Measurements from ENCODE around the gene RAB8B.
"Not testable (repeated sequence)": the region's sequence is repeated elsewhere in the genome, so short reads cannot be mapped to it uniquely, and the experiment has no call there.

Gene RAB8B

DNA sequence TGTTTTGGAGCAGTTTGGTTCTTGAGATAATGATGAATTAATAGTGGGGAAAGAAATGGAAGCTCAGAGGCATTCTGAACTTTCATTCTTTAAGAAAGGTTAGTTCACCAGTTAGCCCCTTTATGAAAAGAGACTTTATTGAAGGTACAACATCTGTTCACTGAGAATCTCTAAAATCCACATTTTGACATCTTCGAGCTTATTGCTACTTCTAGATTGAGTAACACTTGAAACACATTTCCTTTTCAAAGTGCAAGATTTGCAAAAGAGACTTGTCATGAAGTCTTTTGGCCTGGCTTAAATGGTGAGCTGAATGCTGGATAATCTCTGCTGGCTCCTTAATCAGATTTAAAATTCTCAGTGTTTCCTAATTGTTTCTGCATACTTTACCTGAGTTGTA lies 42.3 kb downstream of the RAB8B start:
- Histone ChIP-seq H3K36me3 (ENCODE audit: insufficient read depth, low read length) (no peaks in the 10 kb centered on the region), H3K9ac (ENCODE audit: low read depth, low read length) (no peak overlapping the region), H3K9me3 (ENCODE audit: control insufficient read depth, insufficient read depth, low read length) (no peaks in the 10 kb centered on the region), H3K4me1 (ENCODE audit: insufficient read depth, low read length) (0 out of 2 replicates have a peak, but pooled peaks cover 4% of the 10 kb centered on the region)

DNA sequence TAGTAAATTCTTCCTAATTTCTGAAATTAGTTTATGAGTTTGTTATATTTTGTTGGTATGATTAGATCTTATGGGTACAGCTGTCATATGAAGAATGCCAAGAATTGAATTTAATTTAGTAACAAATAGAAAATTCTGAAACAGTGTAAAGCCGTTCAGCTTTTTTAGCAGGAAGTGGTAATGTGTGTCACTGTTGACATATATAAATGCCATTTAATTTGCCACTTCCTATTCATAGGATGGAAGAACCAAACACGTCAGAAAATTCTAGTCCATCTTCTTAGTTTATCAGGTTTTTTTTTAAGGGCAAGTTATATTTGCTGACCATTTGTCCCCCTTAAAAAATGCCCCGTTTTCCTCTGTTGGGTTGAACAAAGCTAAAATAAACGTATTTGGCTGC lies 43.0 kb downstream of the RAB8B start:
- Histone ChIP-seq H3K9ac (ENCODE audit: low read depth, low read length) (no peak overlapping the region), H3K36me3 (ENCODE audit: insufficient read depth, low read length) (no peaks in the 10 kb centered on the region), H3K9me3 (ENCODE audit: control insufficient read depth, insufficient read depth, low read length) (no peaks in the 10 kb centered on the region), H3K4me1 (ENCODE audit: insufficient read depth, low read length) (0 out of 2 replicates have a peak, but pooled peaks cover 4% of the 10 kb centered on the region)

DNA sequence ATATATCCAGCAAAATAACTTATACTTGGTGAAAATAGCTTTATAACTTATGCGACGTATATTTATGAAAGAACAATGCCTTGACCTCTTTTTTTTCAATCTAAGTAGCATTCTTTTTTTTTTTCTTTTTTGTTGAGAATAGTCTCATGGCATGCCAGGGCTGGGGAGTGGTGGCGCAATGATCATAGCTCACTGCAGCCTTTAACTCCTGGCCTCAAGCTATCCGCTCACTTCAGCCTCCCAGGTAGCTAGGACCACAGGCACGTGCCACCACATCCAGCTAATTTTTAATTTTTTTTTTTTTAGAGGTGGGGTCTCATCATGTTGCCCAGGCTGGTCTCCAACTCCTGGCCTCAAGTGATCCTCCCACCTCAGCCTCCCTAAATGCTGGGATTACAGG lies 43.5 kb downstream of the RAB8B start:
- no peaks in the 10 kb centered on the region for H3K9me3 ChIP-seq (ENCODE audit: control insufficient read depth, insufficient read depth, low read length)
- 0 out of 2 replicates have a peak, but pooled peaks cover 4% of the 10 kb centered on the region for H3K4me1 ChIP-seq (ENCODE audit: insufficient read depth, low read length)
- H3K36me3 ChIP-seq (ENCODE audit: insufficient read depth, low read length) = no peaks in the 10 kb centered on the region
- H3K9ac ChIP-seq (ENCODE audit: low read depth, low read length) = no peak overlapping the region

DNA sequence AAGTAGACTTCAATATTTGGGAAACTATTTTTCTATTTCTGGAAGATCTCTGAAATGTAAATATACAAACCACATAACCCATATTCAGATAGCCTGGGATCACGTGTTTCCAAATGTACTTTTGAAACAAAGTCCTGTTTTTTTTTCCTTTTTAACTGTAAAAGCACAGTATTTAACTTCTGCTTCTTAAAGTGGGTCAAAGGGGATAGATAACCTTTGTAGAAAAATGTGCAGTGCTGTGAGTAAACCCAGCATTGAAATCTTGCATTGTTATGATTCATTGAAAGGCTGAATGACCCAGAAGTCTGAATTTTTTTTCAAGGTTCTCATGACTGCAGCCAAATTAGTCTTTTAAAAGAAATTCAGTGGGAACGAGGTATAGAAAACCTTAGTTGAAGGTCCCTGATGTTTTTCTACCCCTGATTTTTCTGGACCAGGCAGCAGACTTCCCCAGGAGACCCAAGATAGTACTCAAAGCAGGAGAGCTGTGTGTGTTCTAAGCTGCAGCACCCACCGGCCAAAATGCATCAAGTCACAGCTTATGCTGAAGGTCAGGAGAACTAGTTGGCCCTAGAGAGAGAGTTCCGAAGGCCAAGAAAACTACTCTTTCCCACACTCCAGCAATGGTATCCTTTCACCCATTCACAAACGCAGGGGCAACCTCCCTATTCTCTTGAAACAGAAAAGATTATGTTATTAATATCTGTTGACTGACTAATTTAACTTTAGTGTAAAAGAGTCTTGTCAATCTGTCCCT lies 44.4 kb downstream of the RAB8B start:
- no peaks in the 10 kb centered on the region for H3K9me3 ChIP-seq (ENCODE audit: control insufficient read depth, insufficient read depth, low read length)
- H3K4me1 ChIP-seq (ENCODE audit: insufficient read depth, low read length) = 0 out of 2 replicates have a peak, but pooled peaks cover 4% of the 10 kb centered on the region
- H3K9ac ChIP-seq (ENCODE audit: low read depth, low read length) = no peak overlapping the region
- no peaks in the 10 kb centered on the region for H3K36me3 ChIP-seq (ENCODE audit: insufficient read depth, low read length)

DNA sequence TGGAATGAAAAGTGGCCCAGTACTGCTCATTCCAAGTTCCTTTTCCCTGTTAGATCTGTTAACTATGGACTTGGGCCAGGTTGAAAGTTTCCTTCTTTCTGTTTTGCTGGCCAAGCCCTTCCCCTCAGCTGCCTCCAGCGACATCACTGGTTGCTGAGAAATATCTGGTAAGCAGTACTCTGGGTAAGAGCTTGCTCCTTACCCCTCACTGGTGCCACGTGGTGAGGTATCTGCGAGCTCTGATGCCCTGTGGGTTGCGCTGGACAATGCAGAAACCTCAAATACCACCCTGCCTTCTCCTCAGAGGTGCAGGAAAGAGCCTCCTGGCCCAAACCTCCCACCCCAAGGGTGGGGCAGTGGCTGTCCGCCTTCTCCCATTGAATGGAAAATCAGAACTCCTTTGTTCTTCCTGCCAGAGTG lies 45.1 kb downstream of the RAB8B start:
- no peak overlapping the region for H3K9ac ChIP-seq (ENCODE audit: low read depth, low read length)
- no peaks in the 10 kb centered on the region for H3K4me1 ChIP-seq (ENCODE audit: insufficient read depth, low read length)
- no peaks in the 10 kb centered on the region for H3K36me3 ChIP-seq (ENCODE audit: insufficient read depth, low read length)
- H3K9me3 ChIP-seq (ENCODE audit: control insufficient read depth, insufficient read depth, low read length) = no peaks in the 10 kb centered on the region

DNA sequence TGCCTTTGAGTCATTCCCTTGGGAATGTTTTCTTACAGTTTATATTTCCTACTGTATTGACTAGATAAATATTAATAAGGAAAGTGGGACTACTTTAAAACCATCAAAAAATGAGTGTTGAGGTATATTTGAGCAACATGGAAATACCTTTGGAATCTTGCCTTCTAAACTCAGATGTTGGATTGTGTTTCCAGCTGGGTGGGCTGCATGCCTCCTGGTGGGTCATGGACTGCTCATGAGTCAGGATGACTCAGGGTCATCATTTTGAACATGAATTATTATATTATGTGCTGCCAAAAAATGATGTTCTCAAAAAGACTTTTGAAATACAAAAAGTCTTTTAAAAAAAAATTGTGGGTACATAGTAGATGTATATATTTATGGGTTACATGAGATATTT lies 46.9 kb downstream of the RAB8B start:
- Histone ChIP-seq H3K36me3 (ENCODE audit: insufficient read depth, low read length) (no peaks in the 10 kb centered on the region), H3K9me3 (ENCODE audit: control insufficient read depth, insufficient read depth, low read length) (no peaks in the 10 kb centered on the region), H3K9ac (ENCODE audit: low read depth, low read length) (no peak overlapping the region), H3K4me1 (ENCODE audit: insufficient read depth, low read length) (no peaks in the 10 kb centered on the region)

DNA sequence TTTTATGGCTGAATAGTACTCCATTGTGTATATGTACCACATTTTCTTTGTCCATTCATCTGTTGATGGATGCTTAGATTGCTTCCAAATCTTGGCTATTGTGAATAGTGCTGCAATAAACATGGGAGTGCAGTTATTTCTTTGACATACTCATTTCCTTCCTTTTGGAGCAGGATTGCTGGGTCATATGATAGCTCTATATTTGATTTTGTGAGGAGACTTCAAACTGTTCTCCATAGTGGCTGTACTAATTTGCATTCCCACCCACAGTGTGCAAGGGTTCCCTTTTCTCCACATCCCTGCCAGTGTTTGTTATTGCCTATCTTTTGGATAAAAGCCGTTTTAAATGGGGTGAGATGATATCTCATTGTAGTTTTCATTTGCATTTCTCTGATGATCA lies 47.7 kb downstream of the RAB8B start:
- H3K9me3 ChIP-seq (ENCODE audit: control insufficient read depth, insufficient read depth, low read length); H3K9ac ChIP-seq (ENCODE audit: low read depth, low read length); H3K4me1 ChIP-seq (ENCODE audit: insufficient read depth, low read length); H3K36me3 ChIP-seq (ENCODE audit: insufficient read depth, low read length): not testable (repeated sequence)

DNA sequence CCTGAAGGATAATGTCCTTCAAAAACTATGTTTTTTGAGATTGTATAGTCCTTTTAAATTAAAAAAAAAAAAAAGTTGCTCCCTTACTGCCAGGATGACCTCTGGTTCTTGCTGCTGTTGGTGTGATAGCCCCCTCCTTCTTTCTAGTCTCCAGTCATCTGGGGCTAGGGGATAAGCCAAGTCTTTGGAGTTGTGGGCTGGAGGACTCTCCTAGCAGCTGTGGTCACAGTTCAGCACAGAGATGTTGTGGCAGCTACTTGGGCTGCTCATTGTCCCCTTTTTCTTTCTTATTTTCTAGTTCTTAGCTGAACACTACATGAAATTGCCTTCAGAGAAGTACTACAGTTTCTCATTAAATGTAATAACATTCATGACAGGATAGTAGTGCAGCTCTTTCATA lies 48.8 kb downstream of the RAB8B start:
- H3K36me3 ChIP-seq (ENCODE audit: insufficient read depth, low read length) = no peaks in the 10 kb centered on the region
- no peak overlapping the region for H3K9ac ChIP-seq (ENCODE audit: low read depth, low read length)
- peaks cover 4% of the 10 kb centered on the region; the same call in 1 of the 2 replicates for H3K9me3 ChIP-seq (ENCODE audit: control insufficient read depth, insufficient read depth, low read length)
- no peaks in the 10 kb centered on the region for H3K4me1 ChIP-seq (ENCODE audit: insufficient read depth, low read length)

DNA sequence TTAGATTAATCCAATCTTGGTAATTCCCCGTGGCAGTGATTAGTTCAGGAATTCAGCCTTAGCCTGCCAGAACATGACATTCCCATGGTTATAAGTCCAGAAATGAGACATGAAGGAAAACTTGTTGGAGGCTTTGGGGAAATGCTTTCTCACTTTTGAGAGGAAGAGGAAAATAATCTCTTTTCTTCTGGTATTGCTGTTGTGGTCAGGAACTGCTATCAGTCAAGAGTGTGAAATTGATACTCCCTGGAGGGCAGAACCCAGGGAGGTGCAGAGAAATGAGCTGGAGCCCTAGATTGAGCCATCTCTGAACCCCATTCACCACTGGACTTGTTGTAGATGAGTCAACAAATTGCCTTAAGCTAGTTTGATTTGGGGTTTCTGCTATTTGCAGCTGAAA lies 49.4 kb downstream of the RAB8B start:
- no peaks in the 10 kb centered on the region for H3K36me3 ChIP-seq (ENCODE audit: insufficient read depth, low read length)
- H3K9ac ChIP-seq (ENCODE audit: low read depth, low read length) = no peak overlapping the region

DNA sequence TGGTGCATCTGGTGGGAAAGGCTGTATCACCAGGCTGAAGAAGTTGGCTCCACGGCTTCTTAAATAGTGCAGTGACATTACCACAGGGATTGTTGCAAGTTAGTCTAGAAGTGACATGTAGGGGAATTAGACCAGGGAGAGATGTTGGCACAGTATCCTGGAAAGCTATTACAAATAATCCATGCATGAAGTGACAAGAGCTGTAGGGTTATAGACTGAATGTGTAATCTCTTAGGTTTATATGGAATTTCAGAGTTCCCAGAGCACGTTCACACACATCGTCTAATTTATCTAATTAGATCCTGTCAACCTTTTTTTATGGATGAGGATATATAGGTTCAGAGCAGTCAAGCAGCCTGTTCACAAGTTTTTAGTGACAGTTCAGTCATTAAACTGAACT lies 50.7 kb downstream of the RAB8B start:
- H3K4me1 ChIP-seq (ENCODE audit: insufficient read depth, low read length) = no peaks in the 10 kb centered on the region
- no peaks in the 10 kb centered on the region for H3K36me3 ChIP-seq (ENCODE audit: insufficient read depth, low read length)
- peaks cover 6% of the 10 kb centered on the region; the same call in 1 of the 2 replicates for H3K9me3 ChIP-seq (ENCODE audit: control insufficient read depth, insufficient read depth, low read length)
- H3K9ac ChIP-seq (ENCODE audit: low read depth, low read length) = no peak overlapping the region

More for the DNA sequence above, 49.4 kb downstream of the RAB8B start:
- no peaks in the 10 kb centered on the region for H3K4me1 ChIP-seq (ENCODE audit: insufficient read depth, low read length)
- H3K9me3 ChIP-seq (ENCODE audit: control insufficient read depth, insufficient read depth, low read length) = peaks cover 6% of the 10 kb centered on the region; the same call in 1 of the 2 replicates

DNA sequence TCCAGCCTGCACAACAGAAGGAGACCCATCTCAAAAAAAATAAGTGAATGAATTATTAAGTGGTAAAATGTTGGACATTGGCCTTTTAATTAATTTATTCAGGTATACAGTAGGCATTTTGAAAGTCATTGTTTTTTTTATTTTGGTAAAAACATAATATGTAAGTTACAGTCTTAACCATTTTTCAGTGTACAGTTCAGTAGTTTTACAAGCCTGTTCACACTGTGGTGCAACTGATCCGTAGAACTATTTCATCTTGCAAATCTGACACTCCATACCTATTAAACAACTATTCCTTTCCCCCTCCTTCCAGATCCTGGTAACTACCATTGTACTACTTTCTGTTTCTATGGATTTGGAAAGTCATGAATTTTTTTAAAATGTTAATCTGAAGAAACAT lies 51.9 kb downstream of the RAB8B start:
- H3K4me1 ChIP-seq (ENCODE audit: insufficient read depth, low read length) = no peaks in the 10 kb centered on the region

DNA sequence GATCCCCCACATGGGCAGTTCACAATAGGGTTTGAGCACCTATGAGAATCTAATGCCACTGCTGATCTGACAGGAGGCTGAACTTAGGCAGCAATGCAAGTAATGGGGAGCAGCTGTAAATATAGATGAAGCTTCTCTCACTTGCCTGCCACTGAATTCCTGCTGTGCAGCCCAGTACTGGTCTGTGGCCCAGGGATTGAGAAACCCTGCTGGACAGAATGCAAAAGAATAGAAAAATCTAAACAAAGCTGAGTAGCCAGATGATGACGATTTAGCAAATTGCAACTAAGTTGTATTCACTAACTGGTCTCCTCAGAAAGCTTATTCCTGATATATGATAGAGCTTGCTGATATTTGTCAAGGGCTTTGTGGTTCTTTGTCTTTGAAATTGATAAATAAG lies 53.7 kb downstream of the RAB8B start:
- Histone ChIP-seq H3K36me3 (ENCODE audit: insufficient read depth, low read length) (no peaks in the 10 kb centered on the region), H3K4me1 (ENCODE audit: insufficient read depth, low read length) (no peaks in the 10 kb centered on the region), H3K9ac (ENCODE audit: low read depth, low read length) (no peak overlapping the region), H3K9me3 (ENCODE audit: control insufficient read depth, insufficient read depth, low read length) (peaks cover 6% of the 10 kb centered on the region; the same call in 1 of the 2 replicates)

More for the DNA sequence above, 51.9 kb downstream of the RAB8B start:
- no peak overlapping the region for H3K9ac ChIP-seq (ENCODE audit: low read depth, low read length)
- H3K9me3 ChIP-seq (ENCODE audit: control insufficient read depth, insufficient read depth, low read length) = peaks cover 6% of the 10 kb centered on the region; the same call in 1 of the 2 replicates
- H3K36me3 ChIP-seq (ENCODE audit: insufficient read depth, low read length) = no peaks in the 10 kb centered on the region

DNA sequence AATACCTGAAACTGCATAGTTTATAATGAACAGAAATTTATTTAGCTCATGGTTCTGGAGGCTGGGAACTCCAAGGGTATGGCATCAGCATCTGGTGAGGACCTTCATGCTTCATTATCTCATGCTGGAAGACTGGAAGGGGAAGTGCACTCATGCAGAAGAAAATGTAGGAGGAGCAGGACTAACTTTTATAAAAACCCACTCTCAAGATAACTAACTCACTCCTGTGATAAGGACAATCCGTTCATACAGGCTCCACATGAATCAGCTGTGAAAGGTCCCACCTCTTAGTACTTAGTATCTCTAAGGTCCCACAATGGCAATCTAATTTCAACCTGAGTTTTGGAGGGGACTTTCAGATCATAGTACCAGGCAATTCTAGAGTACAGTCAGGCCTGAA lies 54.4 kb downstream of the RAB8B start:
- Histone ChIP-seq H3K9ac (ENCODE audit: low read depth, low read length) (no peak overlapping the region), H3K4me1 (ENCODE audit: insufficient read depth, low read length) (no peaks in the 10 kb centered on the region), H3K9me3 (ENCODE audit: control insufficient read depth, insufficient read depth, low read length) (peaks cover 6% of the 10 kb centered on the region; the same call in 1 of the 2 replicates)

DNA sequence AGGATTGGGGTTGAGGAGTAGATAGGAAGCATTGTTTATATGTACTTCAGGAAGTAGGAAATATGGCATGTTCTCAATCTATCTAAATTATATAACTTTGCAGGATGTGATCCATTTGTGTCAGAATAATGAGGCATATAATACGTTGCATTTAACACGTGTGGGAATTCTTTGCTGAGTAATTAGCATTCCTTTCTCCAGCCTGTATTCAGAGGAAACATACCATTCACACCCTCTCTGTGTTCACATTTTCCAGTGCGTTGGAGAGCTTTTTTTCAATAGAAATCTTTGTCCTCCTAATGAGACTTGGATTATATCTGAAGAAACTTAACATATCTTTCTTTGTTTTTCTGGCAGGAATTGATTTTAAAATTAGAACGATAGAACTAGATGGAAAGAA lies 55.0 kb downstream of the RAB8B start:
- no peak overlapping the region for H3K9ac ChIP-seq (ENCODE audit: low read depth, low read length)
- peaks cover 6% of the 10 kb centered on the region; the same call in 1 of the 2 replicates for H3K9me3 ChIP-seq (ENCODE audit: control insufficient read depth, insufficient read depth, low read length)
- H3K4me1 ChIP-seq (ENCODE audit: insufficient read depth, low read length) = no peaks in the 10 kb centered on the region
- H3K36me3 ChIP-seq (ENCODE audit: insufficient read depth, low read length) = 0 out of 2 replicates have a peak, but pooled peaks cover 2% of the 10 kb centered on the region

More for the DNA sequence above, 54.4 kb downstream of the RAB8B start:
- no peaks in the 10 kb centered on the region for H3K36me3 ChIP-seq (ENCODE audit: insufficient read depth, low read length)

DNA sequence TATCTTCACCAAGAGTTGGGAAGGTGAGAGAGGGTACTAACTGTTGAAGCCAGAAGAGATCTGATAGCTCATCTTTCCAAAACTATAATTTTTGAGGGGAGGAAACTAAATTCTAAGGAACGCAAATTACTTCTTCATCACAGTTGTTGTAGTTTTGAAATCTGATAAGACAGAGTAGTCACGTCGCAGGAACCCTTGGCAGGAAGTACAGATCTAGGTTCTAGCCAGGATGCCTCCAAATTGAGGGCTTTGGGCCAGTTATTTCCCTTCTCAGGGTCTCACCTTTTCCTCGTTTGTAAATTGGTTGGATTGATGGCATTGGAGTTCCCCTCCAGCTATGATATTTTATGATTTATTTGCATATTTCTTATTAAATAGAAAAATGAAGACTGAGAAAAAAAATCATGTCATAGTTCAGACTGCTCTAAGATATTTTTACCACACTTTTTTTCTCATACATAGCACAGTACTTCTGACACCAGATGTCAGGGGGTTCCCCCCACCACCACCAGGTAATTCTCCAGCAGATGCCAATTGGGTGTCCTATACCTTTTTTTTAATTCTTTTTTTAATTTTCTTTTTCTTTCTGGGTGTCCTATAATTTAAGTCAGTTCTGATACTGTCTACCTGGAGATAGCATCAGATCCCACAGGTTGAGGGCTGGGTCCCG lies 55.7 kb downstream of the RAB8B start:
- H3K9me3 ChIP-seq (ENCODE audit: control insufficient read depth, insufficient read depth, low read length) = peaks cover 6% of the 10 kb centered on the region; the same call in 1 of the 2 replicates
- H3K36me3 ChIP-seq (ENCODE audit: insufficient read depth, low read length) = 0 out of 2 replicates have a peak, but pooled peaks cover 2% of the 10 kb centered on the region
- H3K4me1 ChIP-seq (ENCODE audit: insufficient read depth, low read length) = no peaks in the 10 kb centered on the region
- H3K9ac ChIP-seq (ENCODE audit: low read depth, low read length) = no peak overlapping the region

Measured in ES-I3 (cell line).